GM18499 (cell line): Measurements from ENCODE around the gene LRRC40.
"Not testable (repeated sequence)": the region's sequence is repeated elsewhere in the genome, so short reads cannot be mapped to it uniquely, and the experiment has no call there.

Source experiments
- ATAC-seq: cut with Tn5 transposase; IDR thresholded peaks from one replicate; pipeline ENCODE4 v1.9.1; 2021; ENCODE audit warnings: moderate number of reproducible peaks; ENCODE audit not compliant: insufficient read depth, unreplicated experiment

The LRRC40 gene

GRCh38 chr1:70204139-70204538, 1.2 kb downstream of the LRRC40 start:
- ATAC-seq: no peak

- ATAC-seq: no peak
These were observed 3.1 kb downstream of the LRRC40 start for GRCh38 chr1:70202173-70202758.

GRCh38 chr1:70200065-70200464, 5.3 kb downstream of the LRRC40 start:
- no peak for ATAC-seq

GRCh38 chr1:70196333-70196732, 9.0 kb downstream of the LRRC40 start:
- no peak for ATAC-seq

GRCh38 chr1:70195342-70195741, 10.0 kb downstream of the LRRC40 start:
- ATAC-seq: no peak

- no peak for ATAC-seq
These were observed 10.8 kb downstream of the LRRC40 start for GRCh38 chr1:70194601-70195000.

- ATAC-seq: not testable (repeated sequence)
These were observed 12.9 kb downstream of the LRRC40 start for GRCh38 chr1:70192446-70192845.

- ATAC-seq: no peak
These were observed 15.2 kb downstream of the LRRC40 start for GRCh38 chr1:70190180-70190579.

GRCh38 chr1:70188522-70188921, 16.9 kb downstream of the LRRC40 start:
- no peak for ATAC-seq

- ATAC-seq: not testable (repeated sequence)
These were observed 20.2 kb downstream of the LRRC40 start for GRCh38 chr1:70185181-70185580.

GRCh38 chr1:70171512-70171911, 33.9 kb downstream of the LRRC40 start:
- no peak for ATAC-seq

GRCh38 chr1:70169018-70169839, 36.1 kb downstream of the LRRC40 start:
- ATAC-seq: no peak

- ATAC-seq: no peak
These were observed 37.1 kb downstream of the LRRC40 start for GRCh38 chr1:70168283-70168682.

GRCh38 chr1:70164350-70164749, 41.0 kb downstream of the LRRC40 start:
- ATAC-seq: no peak

- no peak for ATAC-seq
These were observed 48.8 kb downstream of the LRRC40 start for GRCh38 chr1:70156529-70157120.

GRCh38 chr1:70153739-70154138, 51.6 kb downstream of the LRRC40 start:
- ATAC-seq: no peak

- ATAC-seq: no peak
These were observed 54.9 kb downstream of the LRRC40 start for GRCh38 chr1:70150444-70150843.

GRCh38 chr1:70146488-70146887, 58.9 kb downstream of the LRRC40 start:
- no peak for ATAC-seq

GRCh38 chr1:70143048-70143659, 62.2 kb downstream of the LRRC40 start:
- no peak for ATAC-seq

- no peak for ATAC-seq
These were observed 63.3 kb downstream of the LRRC40 start for GRCh38 chr1:70142075-70142474.

- no peak for ATAC-seq
These were observed 64.5 kb downstream of the LRRC40 start for GRCh38 chr1:70140894-70141293.
